ENCODE measurements around the gene BBX.
"Not testable (repeated sequence)": the region's sequence is repeated elsewhere in the genome, so short reads cannot be mapped to it uniquely, and the experiment has no call there.

Gene BBX

DNA sequence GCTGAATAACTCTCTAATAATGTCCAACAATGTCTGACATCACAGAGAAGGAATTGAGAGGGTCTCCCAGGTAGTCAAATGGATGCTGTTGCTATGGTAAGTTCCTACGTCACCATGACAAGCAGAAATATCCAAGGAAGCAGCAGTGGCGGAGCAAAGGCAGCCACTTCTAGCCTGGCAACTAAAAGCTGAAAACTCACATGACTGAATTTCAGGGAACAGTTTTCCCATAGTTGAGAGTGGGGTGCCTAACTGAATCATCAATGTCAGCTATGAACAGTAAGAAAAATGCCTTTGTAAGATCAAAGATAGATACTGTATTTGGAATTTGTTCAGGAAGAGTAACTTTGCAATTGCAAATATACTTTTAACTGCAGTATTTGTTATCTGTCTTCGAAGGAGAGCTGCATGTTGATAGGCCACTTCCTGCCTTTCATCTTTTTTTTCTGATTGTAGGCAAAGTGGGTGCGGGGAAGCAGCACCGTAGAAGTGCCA is 161.7 kb downstream of the BBX start:
- no peak for DNase-seq (ENCODE audit: low read depth, low spot score)

- DNase-seq (ENCODE audit: low read depth, low spot score): no peak
Observed at GRCh38 chr3:107685383-107685782, 162.6 kb downstream of the BBX start.

DNA sequence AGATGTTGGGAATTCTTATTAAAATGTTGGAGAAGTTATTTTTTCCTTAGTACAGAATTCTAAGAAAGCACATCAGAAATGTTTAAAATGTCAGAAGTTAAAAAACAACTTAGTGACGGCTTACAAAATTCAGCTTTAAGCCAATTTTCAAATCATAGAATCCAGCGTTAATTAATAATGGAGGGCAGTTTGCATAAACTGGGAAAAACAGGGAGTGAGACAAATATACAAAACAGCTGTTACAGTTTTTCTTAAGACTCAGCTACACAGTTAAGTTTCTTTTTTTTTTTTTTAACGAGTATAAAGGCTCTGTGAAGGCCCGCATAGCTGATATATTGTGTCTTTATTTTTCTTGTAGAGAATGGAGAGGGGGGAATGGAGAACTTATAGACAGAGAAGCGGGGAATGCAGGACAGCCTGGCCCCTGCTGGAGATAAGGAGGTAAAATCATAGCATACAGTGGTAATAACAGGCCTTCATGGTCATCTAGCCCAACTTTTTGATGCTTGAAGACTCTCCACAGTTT is 164.4 kb downstream of the BBX start:
- DNase-seq (ENCODE audit: low read depth, low spot score): no peak

- no peak for DNase-seq (ENCODE audit: low read depth, low spot score)
Observed at GRCh38 chr3:107689355-107689754, 166.6 kb downstream of the BBX start.

GRCh38 chr3:107690522-107691138 is 167.9 kb downstream of the BBX start:
- no peak for DNase-seq (ENCODE audit: low read depth, low spot score)

DNA sequence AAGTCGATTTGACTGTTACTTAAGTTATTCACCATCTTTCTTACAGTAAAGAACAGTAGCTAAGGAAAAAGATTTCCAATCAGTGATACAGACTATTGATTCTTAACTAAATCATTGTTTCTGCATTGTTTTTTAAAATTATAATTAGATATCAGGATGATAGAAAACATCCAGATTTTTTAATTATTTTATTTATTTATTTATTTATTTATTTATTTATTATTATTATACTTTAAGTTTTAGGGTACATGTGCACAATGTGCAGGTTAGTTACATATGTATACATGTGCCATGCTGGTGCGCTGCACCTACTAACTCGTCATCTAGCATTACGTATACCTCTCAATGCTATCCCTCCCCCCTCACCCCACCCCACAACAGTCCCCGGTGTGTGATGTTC is 169.2 kb downstream of the BBX start:
- DNase-seq (ENCODE audit: low read depth, low spot score): not testable (repeated sequence)

DNA sequence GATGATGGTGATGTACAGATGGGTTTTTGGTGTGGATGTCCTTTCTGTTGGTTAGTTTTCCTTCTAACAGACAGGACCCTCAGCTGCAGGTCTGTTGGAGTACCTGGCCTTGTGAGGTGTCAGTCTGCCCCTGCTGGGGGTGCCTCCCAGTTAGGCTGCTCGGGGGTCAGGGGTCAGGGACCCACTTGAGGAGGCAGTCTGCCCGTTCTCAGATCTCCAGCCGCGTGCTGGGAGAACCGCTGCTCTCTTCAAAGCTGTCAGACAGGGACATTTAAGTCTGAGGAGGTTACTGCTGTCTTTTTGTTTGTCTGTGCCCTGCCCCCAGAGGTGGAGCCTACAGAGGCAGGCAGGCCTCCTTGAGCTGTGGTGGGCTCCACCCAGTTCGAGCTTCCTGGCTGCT is 174.6 kb downstream of the BBX start:
- DNase-seq (ENCODE audit: low read depth, low spot score): not testable (repeated sequence)

DNA sequence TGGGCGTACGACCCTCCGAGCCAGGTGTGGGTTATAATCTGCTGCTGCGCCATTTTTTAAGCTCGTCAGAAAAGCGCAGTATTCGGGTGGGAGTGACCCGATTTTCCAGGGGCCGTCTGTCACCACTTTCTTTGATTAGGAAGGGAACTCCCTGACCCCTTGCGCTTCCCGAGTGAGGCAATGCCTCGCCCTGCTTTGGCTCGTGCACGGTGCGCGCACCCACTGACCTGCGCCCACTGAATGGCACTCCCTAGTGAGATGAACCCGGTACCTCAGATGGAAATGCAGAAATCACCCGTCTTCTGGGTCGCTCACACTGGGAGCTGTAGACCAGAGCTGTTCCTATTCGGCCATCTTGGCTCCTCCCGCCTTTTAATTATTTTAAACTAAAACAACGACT is 175.1 kb downstream of the BBX start:
- DNase-seq (ENCODE audit: low read depth, low spot score): not testable (repeated sequence)

GRCh38 chr3:107699682-107700081 is 176.9 kb downstream of the BBX start:
- DNase-seq (ENCODE audit: low read depth, low spot score): no peak

GRCh38 chr3:107701299-107701698 is 178.5 kb downstream of the BBX start:
- no peak for DNase-seq (ENCODE audit: low read depth, low spot score)

DNA sequence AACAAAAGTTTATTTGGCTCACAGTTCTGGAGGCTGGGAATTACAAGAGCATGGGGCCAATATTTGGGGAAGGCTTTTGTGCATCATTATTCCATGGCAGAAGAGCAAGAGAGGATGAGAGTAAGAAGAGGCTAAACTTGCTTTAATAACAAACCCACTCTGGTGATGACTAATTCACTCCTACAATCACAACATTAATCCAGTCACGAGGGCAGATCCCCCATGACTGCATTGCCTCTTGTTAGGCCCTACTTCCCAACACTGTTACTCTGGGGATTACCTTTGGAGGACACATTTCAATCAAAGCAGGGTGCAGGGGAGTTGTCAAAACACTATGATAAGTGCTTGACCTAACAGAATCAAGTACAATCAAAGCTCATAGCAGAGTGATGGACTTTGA is 181.7 kb downstream of the BBX start:
- no peak for DNase-seq (ENCODE audit: low read depth, low spot score)

GRCh38 chr3:107705046-107705445 is 182.3 kb downstream of the BBX start:
- no peak for DNase-seq (ENCODE audit: low read depth, low spot score)

- DNase-seq (ENCODE audit: low read depth, low spot score): no peak
Observed at GRCh38 chr3:107710851-107711250, 188.1 kb downstream of the BBX start.

DNA sequence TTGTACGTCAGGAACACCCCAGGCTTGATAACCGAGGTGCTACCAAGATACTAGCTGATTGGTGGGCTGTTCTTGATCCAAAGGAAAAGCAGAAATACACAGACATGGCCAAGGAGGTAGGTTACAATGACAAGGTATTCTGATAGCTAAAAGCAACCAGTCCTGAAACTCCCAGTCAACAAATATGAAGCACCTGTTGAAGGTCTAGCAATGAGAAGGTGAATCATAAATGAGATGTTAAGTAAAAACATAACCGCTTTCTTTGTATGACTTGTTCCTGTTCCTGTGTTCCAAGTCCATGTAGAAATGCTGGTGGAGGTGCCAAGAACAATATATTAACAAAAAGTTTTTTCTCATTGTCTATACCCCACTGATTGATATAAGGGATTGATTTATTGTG is 194.0 kb downstream of the BBX start:
- DNase-seq (ENCODE audit: low read depth, low spot score): no peak

DNA sequence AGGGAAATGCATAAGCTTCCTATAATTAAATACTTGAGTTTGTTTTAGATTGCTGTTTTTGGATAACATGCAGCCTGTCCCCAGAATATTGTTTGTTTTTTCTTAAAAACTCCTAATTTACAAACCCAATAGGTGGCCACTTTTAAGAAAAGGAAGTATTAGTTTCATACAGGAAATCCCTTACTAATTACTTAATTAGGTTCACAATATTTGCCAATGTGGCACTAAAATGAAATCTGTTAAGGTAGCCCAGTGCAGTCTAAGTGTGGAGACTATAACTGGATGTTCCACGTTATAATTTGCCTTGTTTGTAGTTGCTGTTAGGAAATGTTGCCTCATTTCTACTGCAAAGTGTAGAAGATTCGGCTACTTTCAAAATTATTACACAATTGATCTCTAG is 195.8 kb downstream of the BBX start:
- DNase-seq (ENCODE audit: low read depth, low spot score): no peak

- no peak for DNase-seq (ENCODE audit: low read depth, low spot score)
Observed at GRCh38 chr3:107727102-107727501, 204.3 kb downstream of the BBX start.

DNA sequence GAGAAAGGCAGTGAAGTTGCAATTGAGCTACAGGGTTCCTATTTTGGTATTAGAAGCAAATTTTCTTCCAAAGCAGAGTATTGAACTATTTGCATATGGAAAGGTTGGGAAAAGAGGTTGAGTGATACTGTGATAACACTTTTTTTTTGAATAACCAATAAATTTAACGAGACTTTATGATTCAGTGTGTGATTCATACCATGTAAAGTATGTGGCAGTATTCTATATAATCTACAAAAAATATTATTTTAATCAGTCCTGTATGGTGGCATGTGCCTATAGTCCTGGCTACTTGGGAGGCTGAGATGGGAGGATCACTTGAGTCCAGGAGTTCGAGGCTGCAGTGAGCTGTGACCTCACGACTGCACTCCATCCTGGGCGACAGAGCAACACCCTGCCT is 206.9 kb downstream of the BBX start:
- no peak for DNase-seq (ENCODE audit: low read depth, low spot score)

GRCh38 chr3:107734317-107734716 is 211.6 kb downstream of the BBX start:
- DNase-seq (ENCODE audit: low read depth, low spot score): no peak

GRCh38 chr3:107737914-107738313 is 215.2 kb downstream of the BBX start:
- no peak for DNase-seq (ENCODE audit: low read depth, low spot score)

DNA sequence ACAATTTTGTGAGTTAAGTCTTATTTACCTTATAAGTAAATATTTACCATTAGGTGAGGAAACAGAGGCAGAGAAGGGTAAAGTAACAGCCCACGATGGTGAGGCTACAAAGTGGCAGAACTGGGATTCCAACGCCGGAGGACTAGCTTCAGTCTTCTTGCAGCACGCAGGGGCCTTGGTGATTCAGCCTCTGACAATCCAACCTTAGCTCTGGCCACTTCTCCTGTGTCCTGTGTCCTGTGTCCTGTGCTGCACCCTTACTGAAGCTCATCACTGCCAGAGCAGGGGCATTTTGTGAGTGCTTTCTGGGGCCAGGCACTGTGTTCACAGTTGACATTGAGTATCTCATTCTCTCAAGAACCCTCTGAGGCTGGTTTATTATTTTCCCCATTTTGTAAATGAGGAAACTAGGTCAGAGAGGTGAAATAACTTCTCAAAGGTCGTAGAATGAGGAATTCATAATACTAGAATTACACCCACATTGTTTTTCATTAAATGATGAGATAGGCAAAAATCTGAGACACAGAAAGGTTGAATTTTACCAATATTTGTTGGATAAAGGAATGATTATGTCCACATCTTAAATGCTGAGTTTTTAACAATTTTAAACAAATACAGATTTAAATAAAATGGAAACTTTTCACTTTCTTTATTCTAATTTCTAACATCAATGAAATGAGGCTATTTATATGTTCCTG is 215.9 kb downstream of the BBX start:
- DNase-seq (ENCODE audit: low read depth, low spot score): no peak

DNA sequence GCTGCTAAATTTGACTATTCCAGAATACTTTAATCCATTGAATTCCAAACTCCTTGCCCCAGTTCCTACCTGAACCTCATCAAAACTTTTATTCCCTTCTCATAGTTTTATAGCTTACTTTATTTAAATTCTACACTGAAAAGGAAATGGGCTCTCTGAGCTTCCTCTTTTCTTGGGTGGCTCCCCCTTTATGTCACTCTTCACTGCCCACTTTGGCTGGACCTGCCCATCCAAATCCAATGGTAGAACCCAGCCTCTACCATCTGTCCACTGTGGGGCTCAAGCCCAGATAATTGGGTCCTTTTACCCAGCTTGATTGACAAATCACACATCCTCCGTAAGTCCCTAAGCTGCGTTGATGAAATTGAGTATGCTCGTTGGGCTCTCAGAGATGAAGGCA is 216.5 kb downstream of the BBX start:
- no peak for DNase-seq (ENCODE audit: low read depth, low spot score)

DNA sequence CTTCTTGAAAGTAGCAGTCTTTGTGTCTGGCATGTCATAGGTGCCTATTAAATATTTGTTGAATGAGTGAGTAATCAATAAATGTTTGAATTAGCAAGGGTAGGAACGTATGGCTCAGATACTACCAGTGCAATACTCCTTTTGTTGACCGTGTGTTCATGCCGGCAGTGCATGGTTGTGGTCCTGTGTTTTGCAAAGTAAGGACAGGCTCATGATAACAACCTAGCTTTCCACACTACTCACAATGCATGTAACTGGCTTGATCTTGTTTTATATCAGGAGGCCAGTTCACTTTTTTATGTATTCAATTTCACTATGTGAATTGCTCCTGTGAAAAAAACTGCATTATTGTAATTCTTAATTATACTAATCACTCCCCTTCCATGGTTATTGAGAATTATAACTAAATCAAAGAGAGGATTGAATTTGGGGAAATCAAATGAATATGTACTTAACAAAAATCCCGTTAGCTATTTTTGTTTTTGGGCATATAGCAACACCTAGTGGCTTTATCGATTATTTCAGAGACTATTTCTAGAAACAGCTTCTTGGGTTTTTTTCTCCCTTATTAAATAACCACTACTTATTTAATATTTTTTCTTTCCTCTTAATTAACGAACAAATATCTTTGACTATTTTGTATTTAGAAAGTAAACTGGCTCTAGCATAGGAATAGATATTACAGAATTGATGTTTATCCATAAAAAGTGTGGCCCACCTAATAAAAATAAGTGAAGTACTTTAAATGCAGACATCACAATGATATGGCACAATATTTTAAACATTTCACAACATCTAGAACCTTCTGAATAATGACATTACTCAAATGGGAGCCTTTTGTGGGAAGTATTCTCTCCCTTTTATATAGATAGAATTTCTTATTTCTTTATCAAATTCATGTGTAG is 218.5 kb downstream of the BBX start:
- DNase-seq (ENCODE audit: low read depth, low spot score): no peak
